GM12872 (cell line): Measurements from ENCODE around the gene SMC1B.

Experiments
- CTCF ChIP-seq: IDR thresholded peaks from 3 replicates; pipeline ENCODE4 v1.5.1; 2011; ENCODE audit warnings: low read depth, mild to moderate bottlenecking, low read length, moderate library complexity; ENCODE audit not compliant: insufficient read depth

SMC1B gene

GRCh38 chr22:45295492-45295891, 117.9 kb downstream of the SMC1B start:
- TF ChIP-seq CTCF = no peak
